Activated CD4-positive, alpha-beta T cell treated with anti-CD3 and anti-CD28 coated beads, Interleukin-2, amount 10 ng/mL, durations not matched to agents 24 days and 14 days (primary cell): ENCODE measurements around the gene TRABD. TPM values are rescaled to one million over a fixed set of nuclear protein-coding genes. Genes with fewer than 3 reads are reported as not detected.
"Not testable (repeated sequence)": the region's sequence is repeated elsewhere in the genome, so short reads cannot be mapped to it uniquely, and the experiment has no call there.

Experiments used
- DNase-seq: peaks from one replicate; pipeline ENCODE4 v3.0.0; 2022
- H3K27ac Mint-ChIP-seq: one replicate; pipeline ENCODE4 v1.8.0; 2022; ENCODE audit warnings: mild to moderate bottlenecking, mixed read lengths
- H3K27me3 Mint-ChIP-seq: one replicate; pipeline ENCODE4 v1.8.0; 2022; ENCODE audit warnings: mixed read lengths
- H3K36me3 Mint-ChIP-seq: one replicate; pipeline ENCODE4 v1.8.0; 2022; ENCODE audit warnings: low read depth, mild to moderate bottlenecking, mixed read lengths
- H3K4me1 Mint-ChIP-seq: one replicate; pipeline ENCODE4 v1.8.0; 2021; ENCODE audit warnings: mixed read lengths
- H3K4me3 Mint-ChIP-seq: one replicate; pipeline ENCODE4 v1.8.0; 2022; ENCODE audit warnings: mild to moderate bottlenecking, moderate library complexity, mixed read lengths
- H3K9me3 Mint-ChIP-seq: one replicate; pipeline ENCODE4 v1.8.0; 2021; ENCODE audit warnings: mixed read lengths
- intact Hi-C: fragments of 100-400 bp; cut with micrococcal nuclease; formaldehyde crosslinking; loops from one replicate; pipeline ENCODE4 v1.15.1; 2023
- total RNA-seq: library from RNA; stranded (reverse); gene quantifications from 2 replicates; pipeline ENCODE4 v1.2.3, GENCODE V29; 2022

TRABD gene
- total RNA-seq, 1 donor from 2014 or later: 97.4 TPM

GRCh38 chr22:50147258-50148165 lies 38.2 kb upstream of the TRABD start:
- H3K4me1 Mint-ChIP-seq, DNase-seq, H3K4me3 Mint-ChIP-seq, H3K27me3 Mint-ChIP-seq, H3K36me3 Mint-ChIP-seq, H3K9me3 Mint-ChIP-seq, H3K27ac Mint-ChIP-seq: not testable (repeated sequence)
- intact Hi-C loops: loop anchor here (5.0 kb wide), 1 partner anchor 215 kb away; no protein-coding TSS in a partner anchor

- Mint-ChIP-seq H3K27ac (no peak overlapping the region), H3K4me1 (peaks cover 2% of the 10 kb centered on the region), H3K36me3 (no peaks in the 10 kb centered on the region), H3K4me3 (no peak overlapping the region), H3K27me3 (peaks cover 3% of the 10 kb centered on the region), H3K9me3 (no peaks in the 10 kb centered on the region)
- intact Hi-C loops: loop anchor here (5.0 kb wide), 1 partner anchor 216 kb away; no protein-coding TSS in a partner anchor
- no peak for DNase-seq
Observed at GRCh38 chr22:50148166-50148500, 37.6 kb upstream of the TRABD start.

GRCh38 chr22:50148991-50149721 lies 36.6 kb upstream of the TRABD start:
- H3K36me3 Mint-ChIP-seq: no peaks in the 10 kb centered on the region
- no peak overlapping the region for H3K27ac Mint-ChIP-seq
- intact Hi-C loops: loop anchor here (1.0 to 5.0 kb wide), 2 partner anchors 60 to 217 kb away; no protein-coding TSS in a partner anchor

GRCh38 chr22:50150161-50151129 lies 35.3 kb upstream of the TRABD start:
- no peak overlapping the region for H3K4me3 Mint-ChIP-seq
- H3K27ac Mint-ChIP-seq: no peak overlapping the region
- no peak for DNase-seq
- peaks cover 2% of the 10 kb centered on the region for H3K4me1 Mint-ChIP-seq
- no peaks in the 10 kb centered on the region for H3K36me3 Mint-ChIP-seq
- no peaks in the 10 kb centered on the region for H3K9me3 Mint-ChIP-seq
- H3K27me3 Mint-ChIP-seq: peaks cover 3% of the 10 kb centered on the region
- intact Hi-C loops: no loop called here

More at GRCh38 chr22:50148991-50149721, 36.6 kb upstream of the TRABD start:
- no peaks in the 10 kb centered on the region for H3K27me3 Mint-ChIP-seq
- H3K4me3 Mint-ChIP-seq: no peak overlapping the region
- DNase-seq: peak; percentile 91
- no peaks in the 10 kb centered on the region for H3K9me3 Mint-ChIP-seq
- H3K4me1 Mint-ChIP-seq: peaks cover 2% of the 10 kb centered on the region

GRCh38 chr22:50151571-50152537 lies 33.9 kb upstream of the TRABD start:
- H3K27me3 Mint-ChIP-seq: peaks cover 3% of the 10 kb centered on the region
- H3K36me3 Mint-ChIP-seq: no peaks in the 10 kb centered on the region
- no peak overlapping the region for H3K27ac Mint-ChIP-seq
- peaks cover 2% of the 10 kb centered on the region for H3K4me1 Mint-ChIP-seq
- intact Hi-C loops: no loop called here
- no peak overlapping the region for H3K4me3 Mint-ChIP-seq
- DNase-seq: no peak
- H3K9me3 Mint-ChIP-seq: no peaks in the 10 kb centered on the region

- Mint-ChIP-seq H3K36me3 (no peaks in the 10 kb centered on the region), H3K27me3 (peaks cover 7% of the 10 kb centered on the region), H3K27ac (no peak overlapping the region), H3K4me1 (peaks cover 2% of the 10 kb centered on the region), H3K4me3 (no peak overlapping the region), H3K9me3 (no peaks in the 10 kb centered on the region)
- DNase-seq: no peak
- intact Hi-C loops: no loop called here
Observed at GRCh38 chr22:50153056-50153755, 32.5 kb upstream of the TRABD start.

GRCh38 chr22:50153756-50154140 lies 32.0 kb upstream of the TRABD start:
- Mint-ChIP-seq H3K4me1 (peaks cover 2% of the 10 kb centered on the region), H3K27me3 (peaks cover 7% of the 10 kb centered on the region), H3K27ac (no peak overlapping the region), H3K9me3 (no peaks in the 10 kb centered on the region), H3K4me3 (no peak overlapping the region), H3K36me3 (no peaks in the 10 kb centered on the region)
- no peak for DNase-seq
- intact Hi-C loops: no loop called here

- H3K4me3 Mint-ChIP-seq: no peak overlapping the region
- H3K9me3 Mint-ChIP-seq: no peaks in the 10 kb centered on the region
- H3K4me1 Mint-ChIP-seq: no peaks in the 10 kb centered on the region
- peaks cover 10% of the 10 kb centered on the region for H3K27me3 Mint-ChIP-seq
- intact Hi-C loops: no loop called here
- H3K36me3 Mint-ChIP-seq: no peaks in the 10 kb centered on the region
- DNase-seq: no peak
- H3K27ac Mint-ChIP-seq: no peak overlapping the region
Observed at GRCh38 chr22:50157709-50158375, 27.9 kb upstream of the TRABD start.

GRCh38 chr22:50160947-50161346 lies 24.8 kb upstream of the TRABD start:
- Mint-ChIP-seq H3K27ac (no peak overlapping the region), H3K4me1 (no peaks in the 10 kb centered on the region), H3K9me3 (no peaks in the 10 kb centered on the region), H3K36me3 (no peaks in the 10 kb centered on the region), H3K4me3 (no peak overlapping the region), H3K27me3 (peaks cover 9% of the 10 kb centered on the region)
- intact Hi-C loops: no loop called here
- DNase-seq: no peak

- intact Hi-C loops: no loop called here
- Mint-ChIP-seq H3K27me3 (peaks cover 9% of the 10 kb centered on the region), H3K36me3 (no peaks in the 10 kb centered on the region), H3K4me1 (no peaks in the 10 kb centered on the region), H3K9me3 (no peaks in the 10 kb centered on the region), H3K27ac (no peak overlapping the region), H3K4me3 (no peak overlapping the region)
- no peak for DNase-seq
Observed at GRCh38 chr22:50161508-50162390, 24.0 kb upstream of the TRABD start.

GRCh38 chr22:50162391-50162956 lies 23.2 kb upstream of the TRABD start:
- Mint-ChIP-seq H3K9me3 (no peaks in the 10 kb centered on the region), H3K4me1 (no peaks in the 10 kb centered on the region), H3K27me3 (peaks cover 10% of the 10 kb centered on the region), H3K36me3 (no peaks in the 10 kb centered on the region), H3K4me3 (no peak overlapping the region), H3K27ac (no peak overlapping the region)
- intact Hi-C loops: no loop called here
- peak; percentile 53 for DNase-seq
